ENCODE measurements around the gene FGF4.

DNA sequence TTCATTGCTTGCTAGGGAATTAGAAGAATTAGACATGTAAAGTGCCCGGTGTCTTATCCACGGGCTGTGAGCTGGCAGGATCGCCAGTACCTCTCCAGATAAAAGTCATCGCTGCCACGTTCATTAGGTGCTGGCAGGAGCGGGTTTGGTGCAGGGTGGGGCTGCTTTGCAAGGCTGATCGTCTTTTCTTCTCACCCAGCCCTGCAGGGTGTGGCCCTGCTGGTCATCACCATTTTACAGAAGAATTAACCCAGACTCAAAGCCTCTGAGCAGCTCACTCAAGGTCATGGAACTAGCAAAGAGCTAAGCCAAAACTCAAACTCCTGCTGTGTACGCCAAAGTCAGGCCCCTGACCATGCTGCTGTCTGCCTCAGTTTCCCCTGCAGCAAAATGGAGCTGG is 6.1 kb upstream of the FGF4 start:
- no peak for TF ChIP-seq FOXP2 (optimal IDR thresholded peaks at IDR 0.05; ENCODE audit: control extremely low read depth, extremely low read length, insufficient read depth)
- no peak for TF ChIP-seq EZH2 (IDR thresholded peaks at IDR 0.05)
